H9 (cell line): ENCODE measurements around the gene RSBN1L. TPM values are rescaled to one million over a fixed set of nuclear protein-coding genes. Genes with fewer than 3 reads are reported as not detected.

Experiments used
- DNase-seq: peaks from one replicate; pipeline ENCODE4 v3.0.0-alpha.2; 2017
- H2AFZ ChIP-seq: one replicate; pipeline ENCODE4 v1.6.1; 2013; ENCODE audit warnings: mild to moderate bottlenecking, low read length, control low read depth, moderate library complexity
- H2AK5ac ChIP-seq: 2 replicates; pipeline ENCODE4 v1.6.1; 2013; ENCODE audit warnings: low read length, control low read depth, mixed read lengths; ENCODE audit not compliant: insufficient read length
- H2BK120ac ChIP-seq: one replicate; pipeline ENCODE4 v1.6.1; 2013; ENCODE audit warnings: low read depth, mild to moderate bottlenecking, low read length, control low read depth, inconsistent platforms; ENCODE audit not compliant: poor library complexity, severe bottlenecking
- H2BK12ac ChIP-seq: 2 replicates; pipeline ENCODE4 v1.6.1; 2013; ENCODE audit warnings: low read length, control low read depth, mixed read lengths, low read depth; ENCODE audit not compliant: insufficient read length
- H2BK15ac ChIP-seq: 2 replicates; pipeline ENCODE4 v1.6.1; 2013; ENCODE audit warnings: low read depth, low read length, control low read depth
- H2BK20ac ChIP-seq: one replicate; pipeline ENCODE4 v1.6.1; 2013; ENCODE audit warnings: low read depth, mild to moderate bottlenecking, low read length, control low read depth, inconsistent platforms; ENCODE audit not compliant: poor library complexity, severe bottlenecking
- H2BK5ac ChIP-seq: 2 replicates; pipeline ENCODE4 v1.6.1; 2013; ENCODE audit warnings: low read length, control low read depth, mixed read lengths; ENCODE audit not compliant: insufficient read length
- H3K14ac ChIP-seq: 2 replicates; pipeline ENCODE4 v1.6.1; 2013; ENCODE audit warnings: low read length, control low read depth; ENCODE audit not compliant: insufficient read depth
- H3K18ac ChIP-seq: 2 replicates; pipeline ENCODE4 v1.6.1; 2013; ENCODE audit warnings: low read depth, mild to moderate bottlenecking, mixed read lengths, low read length, control low read depth; ENCODE audit not compliant: insufficient read length
- H3K23ac ChIP-seq: 2 replicates; pipeline ENCODE4 v1.6.1; 2013; ENCODE audit warnings: low read length, control low read depth, mixed read lengths, low read depth; ENCODE audit not compliant: insufficient read length
- H3K23me2 ChIP-seq: 2 replicates; pipeline ENCODE4 v1.6.1; 2013; ENCODE audit warnings: low read depth, mild to moderate bottlenecking, mixed read lengths, low read length, control low read depth; ENCODE audit not compliant: insufficient read length, poor library complexity, severe bottlenecking
- H3K27ac ChIP-seq: 2 replicates; pipeline ENCODE4 v1.5.1; 2013; ENCODE audit warnings: low read length, control low read depth, mixed read lengths, low read depth; ENCODE audit not compliant: insufficient read length
- H3K27me3 ChIP-seq: 2 replicates; pipeline ENCODE4 v1.6.1; 2013; ENCODE audit warnings: low read length, control low read depth, inconsistent platforms; ENCODE audit not compliant: insufficient read depth
- H3K4ac ChIP-seq: 2 replicates; pipeline ENCODE4 v1.6.1; 2013; ENCODE audit warnings: low read depth, mild to moderate bottlenecking, control low read depth, inconsistent platforms, low read length, moderate library complexity
- H3K4me1 ChIP-seq: 2 replicates; pipeline ENCODE4 v1.6.1; 2013; ENCODE audit warnings: low read length, control low read depth, inconsistent platforms; ENCODE audit not compliant: insufficient read depth
- H3K4me2 ChIP-seq: 2 replicates; pipeline ENCODE4 v1.6.1; 2013; ENCODE audit warnings: low read length, control low read depth, mixed read lengths; ENCODE audit not compliant: insufficient read length, insufficient read depth
- H3K56ac ChIP-seq: 2 replicates; pipeline ENCODE4 v1.6.1; 2013; ENCODE audit warnings: low read depth, mild to moderate bottlenecking, mixed read lengths, low read length, control low read depth; ENCODE audit not compliant: insufficient read length
- H3K79me1 ChIP-seq: 2 replicates; pipeline ENCODE4 v1.6.1; 2013; ENCODE audit warnings: low read depth, mild to moderate bottlenecking, moderate library complexity, low read length, control low read depth, inconsistent platforms; ENCODE audit not compliant: insufficient read depth, poor library complexity, severe bottlenecking
- H3K79me2 ChIP-seq: 2 replicates; pipeline ENCODE4 v1.6.1; 2013; ENCODE audit warnings: low read length, control low read depth, inconsistent platforms; ENCODE audit not compliant: insufficient read depth
- H3K9ac ChIP-seq: 2 replicates; pipeline ENCODE4 v1.6.1; 2013; ENCODE audit warnings: low read length, control low read depth, mixed read lengths; ENCODE audit not compliant: insufficient read length; ENCODE audit errors: extremely low read depth
- H3K9me3 ChIP-seq: one replicate; pipeline ENCODE4 v1.6.1; 2013; ENCODE audit warnings: low read depth, low read length, inconsistent platforms; ENCODE audit not compliant: control insufficient read depth
- H3T11ph ChIP-seq: one replicate; pipeline ENCODE4 v1.6.1; 2013; ENCODE audit warnings: mild to moderate bottlenecking, low read length, control low read depth, inconsistent platforms
- H4K20me1 ChIP-seq: one replicate; pipeline ENCODE4 v1.6.1; 2013; ENCODE audit not compliant: control insufficient read depth, insufficient read length, insufficient read depth
- H4K5ac ChIP-seq: 2 replicates; pipeline ENCODE4 v1.6.1; 2013; ENCODE audit warnings: low read depth, mild to moderate bottlenecking, mixed read lengths, low read length, control low read depth; ENCODE audit not compliant: insufficient read length
- H4K8ac ChIP-seq: replicated peaks from 2 replicates; pipeline ENCODE4 v1.6.1; 2013; ENCODE audit warnings: low read length, control low read depth, mixed read lengths, low read depth; ENCODE audit not compliant: insufficient read length
- H4K91ac ChIP-seq: 2 replicates; pipeline ENCODE4 v1.6.1; 2013; ENCODE audit warnings: low read depth, mild to moderate bottlenecking, moderate library complexity, mixed read lengths, low read length, control low read depth; ENCODE audit not compliant: insufficient read length
- H3K27ac Mint-ChIP-seq, 3 experiments: 2 replicates in 2 of 3; 3 replicates in 1 of 3; pipeline ENCODE4 v1.8.0; 2020 to 2021; ENCODE audit warnings: mixed read lengths in 3 of 3, mild to moderate bottlenecking in 1 of 3, moderate library complexity in 1 of 3
- H3K27me3 Mint-ChIP-seq: 2 replicates; pipeline ENCODE4 v1.8.0; 2021; ENCODE audit warnings: low read depth, mild to moderate bottlenecking, moderate library complexity, mixed read lengths
- H3K36me3 Mint-ChIP-seq, 3 experiments: 2 replicates in 2 of 3; 3 replicates in 1 of 3; pipeline ENCODE4 v1.8.0; 2020 to 2021; ENCODE audit warnings: low read depth in 3 of 3, mixed read lengths in 3 of 3; ENCODE audit not compliant: insufficient read depth in 1 of 3
- H3K4me1 Mint-ChIP-seq, 2 experiments: 2 replicates each; pipeline ENCODE4 v1.8.0; 2020; ENCODE audit warnings: mixed read lengths in 2 of 2
- H3K4me3 Mint-ChIP-seq, 2 experiments: 2 replicates in 1 of 2; 3 replicates in 1 of 2; pipeline ENCODE4 v1.8.0; 2020 to 2021; ENCODE audit warnings: mild to moderate bottlenecking in 2 of 2, mixed read lengths in 2 of 2, moderate library complexity in 1 of 2
- H3K9me3 Mint-ChIP-seq, 2 experiments: 2 replicates in 1 of 2; 3 replicates in 1 of 2; pipeline ENCODE4 v1.8.0; 2020; ENCODE audit warnings: mild to moderate bottlenecking in 2 of 2, mixed read lengths in 2 of 2, moderate library complexity in 1 of 2
- CTCF ChIP-seq: fragments of 200-600 bp; sonication (generic); conservative IDR thresholded peaks from 3 replicates; pipeline ENCODE4 v1.8.0; 2021; ENCODE audit warnings: antibody characterized with exemption, mild to moderate bottlenecking
- total RNA-seq: library from RNA; stranded (reverse); gene quantifications from 2 replicates; pipeline ENCODE4 v1.2.1, GENCODE V29; 2021

Gene RSBN1L
- total RNA-seq, 1 experiment from 2014 or later, result 20.6 TPM

GRCh38 chr7:77664715-77665114 is 31.5 kb upstream of the RSBN1L start:
- Histone ChIP-seq H3K23ac (no peak overlapping the region), H3K79me1 (no peaks in the 10 kb centered on the region), H2AK5ac (no peak overlapping the region), H4K8ac (no peak overlapping the region), H3K4me2 (no peak overlapping the region), H3K23me2 (no peaks in the 10 kb centered on the region), H2BK20ac (no peak overlapping the region), H4K91ac (no peak overlapping the region), H3K27me3 (no peaks in the 10 kb centered on the region), H4K5ac (no peak overlapping the region), H2BK5ac (no peak overlapping the region), H3K9ac (no peak overlapping the region), H3T11ph (no peak overlapping the region), H2AFZ (no peak overlapping the region), H3K79me2 (no peaks in the 10 kb centered on the region), H2BK12ac (no peak overlapping the region), H3K4me1 (no peaks in the 10 kb centered on the region), H2BK120ac (no peak overlapping the region), H3K27ac (no peak overlapping the region), H3K14ac (no peak overlapping the region), H3K18ac (no peak overlapping the region), H2BK15ac (no peak overlapping the region), H3K4ac (no peak overlapping the region), H3K56ac (no peak overlapping the region), H3K9me3 (no peaks in the 10 kb centered on the region), H4K20me1 (no peaks in the 10 kb centered on the region)
- H3K36me3 Mint-ChIP-seq, result peaks cover 0 to 6% (median 0%) of the 10 kb centered on the region in 3 experiments; a peak in 4 of 7 replicates
- no peaks in the 10 kb centered on the region; a peak in 2 of 5 replicates for H3K9me3 Mint-ChIP-seq
- H3K27me3 Mint-ChIP-seq, result no peaks in the 10 kb centered on the region
- no peak for TF ChIP-seq CTCF
- no peak overlapping the region for H3K27ac Mint-ChIP-seq
- no peak for DNase-seq
- no peak overlapping the region for H3K4me3 Mint-ChIP-seq
- peaks cover 4 to 6% of the 10 kb centered on the region in 2 experiments for H3K4me1 Mint-ChIP-seq
